Uterus (tissue), 2 donors: Measurements from ENCODE around the gene EIF3L.

Experiments used
- POLR2A ChIP-seq, 2 donors: fragments of 450-650 bp; IDR thresholded peaks; one replicate each; pipeline ENCODE4 v1.6.1; 2016; ENCODE audit warnings: antibody characterized with exemption in 2 of 2, mild to moderate bottlenecking in 1 of 2, moderate library complexity in 1 of 2
- TF ChIP-seq, protein P1 (sequence below), 4 experiments: fragments of 200-600 bp in 2 of 4; fragments of 450-650 bp in 2 of 4; sonication (generic) in 2 of 4; IDR thresholded peaks; one replicate each; pipeline ENCODE4 v1.5.1; 2016 to 2019; ENCODE audit warnings: antibody characterized with exemption in 4 of 4, mild to moderate bottlenecking in 2 of 4, moderate library complexity in 1 of 4

DNA sequence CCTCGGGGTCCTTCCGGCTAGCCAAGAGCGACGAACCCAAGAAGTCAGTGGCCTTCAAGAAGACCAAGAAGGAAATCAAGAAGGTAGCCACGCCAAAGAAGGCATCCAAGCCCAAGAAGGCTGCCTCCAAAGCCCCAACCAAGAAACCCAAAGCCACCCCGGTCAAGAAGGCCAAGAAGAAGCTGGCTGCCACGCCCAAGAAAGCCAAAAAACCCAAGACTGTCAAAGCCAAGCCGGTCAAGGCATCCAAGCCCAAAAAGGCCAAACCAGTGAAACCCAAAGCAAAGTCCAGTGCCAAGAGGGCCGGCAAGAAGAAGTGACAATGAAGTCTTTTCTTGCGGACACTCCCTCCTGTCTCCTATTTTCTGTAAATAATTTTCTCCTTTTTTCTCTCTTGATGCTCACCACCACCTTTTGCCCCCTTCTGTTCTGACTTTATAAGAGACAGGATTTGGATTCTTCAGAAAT is 43.4 kb upstream of the EIF3L start:
- TF ChIP-seq, protein P1, sequence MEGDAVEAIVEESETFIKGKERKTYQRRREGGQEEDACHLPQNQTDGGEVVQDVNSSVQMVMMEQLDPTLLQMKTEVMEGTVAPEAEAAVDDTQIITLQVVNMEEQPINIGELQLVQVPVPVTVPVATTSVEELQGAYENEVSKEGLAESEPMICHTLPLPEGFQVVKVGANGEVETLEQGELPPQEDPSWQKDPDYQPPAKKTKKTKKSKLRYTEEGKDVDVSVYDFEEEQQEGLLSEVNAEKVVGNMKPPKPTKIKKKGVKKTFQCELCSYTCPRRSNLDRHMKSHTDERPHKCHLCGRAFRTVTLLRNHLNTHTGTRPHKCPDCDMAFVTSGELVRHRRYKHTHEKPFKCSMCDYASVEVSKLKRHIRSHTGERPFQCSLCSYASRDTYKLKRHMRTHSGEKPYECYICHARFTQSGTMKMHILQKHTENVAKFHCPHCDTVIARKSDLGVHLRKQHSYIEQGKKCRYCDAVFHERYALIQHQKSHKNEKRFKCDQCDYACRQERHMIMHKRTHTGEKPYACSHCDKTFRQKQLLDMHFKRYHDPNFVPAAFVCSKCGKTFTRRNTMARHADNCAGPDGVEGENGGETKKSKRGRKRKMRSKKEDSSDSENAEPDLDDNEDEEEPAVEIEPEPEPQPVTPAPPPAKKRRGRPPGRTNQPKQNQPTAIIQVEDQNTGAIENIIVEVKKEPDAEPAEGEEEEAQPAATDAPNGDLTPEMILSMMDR (IDR thresholded peaks at IDR 0.05): no peak
- TF ChIP-seq POLR2A (IDR thresholded peaks at IDR 0.05): no peak
